KOPT-K1 (cell line): ENCODE data around the gene SLC24A4.
"Not testable (repeated sequence)": the region's sequence is repeated elsewhere in the genome, so short reads cannot be mapped to it uniquely, and the experiment has no call there.

Experiments
- H3K27ac ChIP-seq: fragments of 200-600 bp; sonication (generic); 2 replicates; pipeline ENCODE4 v1.5.1; 2016; ENCODE audit warnings: antibody characterized with exemption, mild to moderate bottlenecking, low read depth, low read length; ENCODE audit not compliant: poor library complexity, severe bottlenecking
- H3K36me3 ChIP-seq: fragments of 200-600 bp; sonication (generic); 2 replicates; pipeline ENCODE4 v1.5.1; 2017; ENCODE audit warnings: antibody characterized with exemption, mild to moderate bottlenecking, low read length, moderate library complexity; ENCODE audit not compliant: insufficient read depth
- H3K9me3 ChIP-seq: fragments of 200-600 bp; sonication (generic); 2 replicates; pipeline ENCODE4 v1.5.1; 2017; ENCODE audit warnings: antibody characterized with exemption, low read length, mild to moderate bottlenecking; ENCODE audit not compliant: insufficient read depth, poor library complexity, severe bottlenecking

The SLC24A4 gene

DNA sequence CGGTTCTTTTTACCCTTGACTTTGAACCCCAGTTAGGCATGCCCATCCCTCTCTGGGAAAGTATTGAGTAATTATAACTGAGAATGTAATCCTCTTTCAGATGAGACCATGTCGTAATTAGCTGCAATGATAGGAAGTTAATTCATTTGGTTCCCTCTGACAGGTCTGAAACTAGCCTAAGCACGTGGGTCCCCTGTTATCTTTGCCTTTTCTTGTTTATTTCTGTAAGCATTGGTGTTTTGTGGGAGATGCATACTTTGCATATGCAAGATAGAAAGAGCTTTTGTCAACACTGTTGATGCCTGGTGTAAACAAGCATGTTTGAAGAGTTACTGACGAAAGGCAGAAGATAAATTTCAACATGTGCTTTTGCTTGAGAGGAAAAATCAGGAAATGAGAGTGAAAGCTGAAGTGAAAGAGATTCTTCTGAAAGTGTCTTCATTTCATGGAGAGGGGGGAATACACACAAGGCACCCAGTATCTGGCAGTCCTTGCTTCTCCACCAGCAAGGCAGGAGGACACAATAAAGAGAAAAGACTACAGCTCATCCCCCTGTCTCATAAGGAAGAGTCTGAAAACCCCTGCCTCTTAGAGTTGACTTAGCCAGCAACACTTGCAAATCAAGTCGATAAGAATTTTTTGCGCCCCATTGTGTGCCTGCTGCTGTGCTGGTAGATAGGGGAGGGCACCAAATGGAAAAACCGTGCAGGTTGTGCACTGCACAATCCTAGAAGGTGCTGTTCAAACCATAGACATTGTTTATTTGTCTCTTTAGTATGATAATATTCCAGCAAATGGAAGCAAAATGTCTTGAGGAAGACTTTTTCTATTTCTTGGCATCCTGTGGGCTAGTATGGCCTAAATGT, 77.8 kb downstream of the SLC24A4 start:
- H3K27ac ChIP-seq: no peak overlapping the region
- H3K36me3 ChIP-seq: no peaks in the 10 kb centered on the region

DNA sequence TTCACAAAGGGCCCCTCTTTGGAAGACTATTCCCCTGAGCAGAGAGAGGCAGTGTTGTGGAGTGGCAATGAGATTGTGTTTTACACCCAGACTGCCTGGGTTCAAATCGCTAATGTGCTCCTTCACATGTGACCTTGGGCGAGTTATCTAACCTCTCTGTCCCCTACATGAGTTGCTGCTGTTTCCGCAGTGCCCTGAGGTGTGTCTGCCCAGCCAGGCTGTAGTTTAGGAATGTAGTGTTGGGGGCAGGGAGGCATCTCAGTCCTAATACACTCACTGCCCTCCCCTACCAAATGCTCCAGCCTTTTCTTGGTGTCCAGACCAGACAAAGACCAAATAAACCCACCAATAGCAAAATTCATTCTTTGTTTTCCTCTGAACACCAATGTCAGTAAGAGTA, 78.6 kb downstream of the SLC24A4 start:
- Histone ChIP-seq H3K27ac (no peak overlapping the region), H3K9me3 (peaks cover 19% of the 10 kb centered on the region), H3K36me3 (no peaks in the 10 kb centered on the region)

More for the DNA sequence above, 77.8 kb downstream of the SLC24A4 start:
- H3K9me3 ChIP-seq: peaks cover 11% of the 10 kb centered on the region

DNA sequence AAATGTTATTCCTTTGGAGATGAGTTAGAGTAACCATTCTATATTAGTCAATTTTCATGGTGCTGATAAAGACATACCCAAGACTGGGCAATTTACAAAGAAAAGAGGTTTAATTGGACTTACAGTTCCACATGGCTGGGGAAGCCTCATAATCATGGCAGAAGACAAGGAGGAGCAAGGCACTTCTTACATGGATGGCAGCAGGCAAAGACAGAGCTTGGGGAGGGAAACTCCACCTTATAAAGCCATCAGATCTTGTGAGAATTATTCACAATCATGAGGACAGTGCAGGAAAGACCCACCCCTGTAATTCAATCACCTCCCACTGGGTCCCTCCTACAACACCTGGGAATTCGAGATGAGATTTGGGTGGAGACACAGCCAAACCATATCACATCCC, 79.5 kb downstream of the SLC24A4 start:
- not testable (repeated sequence) for H3K36me3 ChIP-seq, H3K27ac ChIP-seq
- H3K9me3 ChIP-seq: peaks cover 21% of the 10 kb centered on the region

DNA sequence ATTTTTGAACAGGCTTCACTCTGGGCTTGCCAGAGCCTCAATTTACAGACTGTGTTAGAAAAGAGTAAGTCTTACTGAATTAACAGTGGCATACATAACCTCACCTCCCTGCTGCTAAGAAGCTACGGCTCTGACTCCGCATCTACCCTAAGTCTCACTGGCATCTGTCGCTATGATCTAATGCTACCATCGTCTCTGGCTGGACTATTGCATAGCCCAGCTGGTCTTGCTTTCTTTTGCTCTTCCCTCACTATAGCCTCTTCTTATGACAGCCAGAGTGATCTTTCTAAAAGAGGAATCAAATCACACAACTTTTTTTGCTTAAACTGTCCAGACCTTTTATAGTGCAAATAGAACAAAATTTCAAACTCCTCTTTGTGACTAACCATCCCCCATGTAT, 81.1 kb downstream of the SLC24A4 start:
- Histone ChIP-seq H3K27ac (no peak overlapping the region), H3K9me3 (peaks cover 21% of the 10 kb centered on the region), H3K36me3 (no peaks in the 10 kb centered on the region)

DNA sequence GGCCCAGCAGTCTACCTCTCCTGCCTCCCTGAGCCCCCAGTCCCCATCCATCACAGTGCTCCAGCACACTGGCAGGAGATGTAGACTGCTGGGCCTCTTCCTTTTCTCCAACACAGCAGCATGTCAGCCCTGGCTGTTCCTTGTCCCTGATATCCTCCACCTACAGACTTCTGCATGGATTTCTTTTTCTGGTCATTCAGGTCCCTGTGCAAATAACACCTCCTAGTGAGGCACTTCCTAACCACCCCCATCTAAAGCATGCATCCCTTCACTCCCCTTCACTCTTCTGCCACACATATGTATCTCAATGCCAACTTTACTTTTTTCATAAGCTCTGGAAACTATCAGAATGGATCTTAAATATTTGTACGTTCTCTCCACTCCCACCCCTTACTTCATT, 81.5 kb downstream of the SLC24A4 start:
- Histone ChIP-seq H3K36me3 (no peaks in the 10 kb centered on the region), H3K9me3 (peaks cover 21% of the 10 kb centered on the region), H3K27ac (no peak overlapping the region)

DNA sequence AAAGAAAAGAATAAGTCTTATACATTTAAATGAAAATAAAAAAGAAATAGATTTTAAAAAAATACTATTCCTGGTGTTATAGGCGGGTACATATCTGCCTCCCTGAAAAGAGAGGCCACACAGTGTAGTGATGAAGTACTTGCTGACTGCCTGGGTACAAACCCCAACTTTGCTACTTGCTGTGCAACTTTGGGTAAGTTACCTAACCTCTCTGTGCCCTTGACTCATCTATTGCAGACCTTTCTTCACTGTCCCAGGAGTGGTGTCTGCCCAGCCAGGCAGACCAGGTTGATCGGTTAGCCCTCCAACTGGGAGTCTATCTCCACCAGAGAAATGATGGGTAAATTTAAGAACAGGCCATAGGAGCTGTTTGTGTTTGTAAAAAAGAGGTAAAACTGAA, 82.0 kb downstream of the SLC24A4 start:
- no peaks in the 10 kb centered on the region for H3K36me3 ChIP-seq
- no peak overlapping the region for H3K27ac ChIP-seq
- H3K9me3 ChIP-seq: peaks cover 21% of the 10 kb centered on the region

DNA sequence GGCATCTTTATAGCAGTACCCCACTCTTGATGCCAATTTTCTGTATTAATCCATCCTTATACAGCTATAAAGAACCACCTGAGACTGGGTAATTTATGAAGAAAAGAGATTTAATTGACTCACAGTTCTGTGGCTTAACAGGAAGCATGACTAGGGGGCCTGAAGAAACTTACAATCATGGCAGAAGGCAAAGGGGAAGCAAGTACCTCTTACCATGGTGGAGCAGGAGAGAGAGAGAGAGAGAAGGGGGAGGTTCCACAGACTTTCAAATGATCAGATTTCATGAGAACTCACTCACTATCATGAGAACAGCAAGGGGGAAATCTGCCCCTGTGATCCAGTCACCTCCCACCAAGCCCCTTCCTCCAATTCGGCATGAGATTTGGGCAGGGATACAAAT, 84.4 kb downstream of the SLC24A4 start:
- H3K9me3 ChIP-seq: peaks cover 20% of the 10 kb centered on the region
- H3K27ac ChIP-seq: no peak overlapping the region
- no peaks in the 10 kb centered on the region for H3K36me3 ChIP-seq

DNA sequence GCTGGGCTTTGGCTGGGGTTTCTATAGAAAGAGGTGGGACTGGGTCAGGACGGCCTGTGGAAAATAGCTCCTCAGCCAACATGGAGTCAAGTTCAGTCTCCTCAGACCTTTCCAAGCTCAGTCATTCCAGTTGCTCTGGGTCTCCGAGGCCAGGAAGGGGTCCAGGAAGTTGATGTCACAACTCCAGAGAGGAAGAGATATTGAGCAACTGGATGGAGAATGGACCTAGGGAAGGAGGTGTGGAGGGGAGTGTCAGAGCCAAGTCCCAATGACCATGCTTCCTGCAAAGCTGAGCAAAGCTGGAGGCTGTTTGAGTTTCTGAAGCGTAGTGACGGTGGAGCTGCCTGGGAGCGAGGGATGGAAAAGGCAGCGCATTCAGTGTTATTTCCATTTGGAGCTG, 86.1 kb downstream of the SLC24A4 start:
- Histone ChIP-seq H3K36me3 (no peaks in the 10 kb centered on the region), H3K27ac (no peak overlapping the region), H3K9me3 (peaks cover 12% of the 10 kb centered on the region)

DNA sequence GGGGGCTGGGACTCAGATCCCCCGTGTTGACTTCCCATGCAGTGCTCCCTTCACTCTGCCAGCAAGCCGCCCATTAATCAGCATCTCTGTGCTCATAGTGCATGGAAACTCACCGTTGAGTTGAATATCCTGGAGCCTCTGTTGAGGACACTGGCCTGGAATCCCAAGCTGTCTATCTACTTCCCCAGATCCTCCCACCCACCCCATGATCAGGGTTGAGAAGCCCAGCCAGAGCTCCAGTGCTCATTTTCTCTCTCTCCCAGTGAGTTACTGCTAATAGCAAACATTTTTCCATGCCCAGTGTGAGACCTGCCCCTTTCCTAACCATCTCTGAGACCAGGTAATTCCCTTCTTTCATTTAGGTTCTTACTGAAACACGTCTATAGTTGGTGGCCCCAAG, 88.2 kb downstream of the SLC24A4 start:
- Histone ChIP-seq H3K9me3 (peaks cover 6% of the 10 kb centered on the region), H3K27ac (no peak overlapping the region), H3K36me3 (no peaks in the 10 kb centered on the region)

DNA sequence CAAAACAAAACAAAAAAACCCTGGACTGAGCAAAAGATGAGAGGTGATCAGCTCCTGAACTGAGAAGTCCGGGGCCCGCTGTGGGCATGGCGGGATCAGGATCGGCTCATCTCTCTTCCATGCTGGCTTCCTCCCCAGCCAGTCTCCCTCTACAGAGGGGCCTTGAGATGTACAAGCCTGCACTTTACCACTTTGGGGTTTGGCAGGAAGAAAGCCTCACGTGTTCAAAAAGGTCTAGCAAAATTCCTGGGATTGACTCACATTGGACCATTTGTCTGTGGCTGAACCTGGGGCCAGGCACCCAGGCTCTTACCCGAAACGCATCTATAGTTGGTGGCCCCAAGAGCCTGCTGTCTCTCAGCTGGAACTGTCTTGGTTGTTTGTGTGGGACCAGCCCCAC, 89.0 kb downstream of the SLC24A4 start:
- no peaks in the 10 kb centered on the region for H3K9me3 ChIP-seq
- no peak overlapping the region for H3K27ac ChIP-seq
- H3K36me3 ChIP-seq: no peaks in the 10 kb centered on the region

DNA sequence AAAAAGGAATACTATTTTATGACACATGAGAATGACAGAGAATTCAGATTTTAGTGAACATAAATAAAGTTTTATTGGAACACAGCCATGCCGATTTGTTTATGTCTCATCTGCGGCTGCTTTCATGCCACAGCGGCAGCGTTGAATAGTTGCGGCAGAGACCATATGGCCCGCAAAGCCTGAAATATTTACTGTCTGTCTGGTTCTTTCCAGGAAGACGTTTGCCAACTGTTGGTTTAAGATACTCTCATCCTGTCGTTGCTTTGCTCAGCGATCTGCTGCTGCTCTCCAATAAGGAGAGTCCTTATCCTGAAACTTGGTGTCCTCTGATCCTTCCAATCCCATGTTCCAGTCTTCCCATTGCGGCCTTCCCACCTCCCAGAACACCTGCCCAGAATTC, 89.9 kb downstream of the SLC24A4 start:
- H3K27ac ChIP-seq: no peak overlapping the region

DNA sequence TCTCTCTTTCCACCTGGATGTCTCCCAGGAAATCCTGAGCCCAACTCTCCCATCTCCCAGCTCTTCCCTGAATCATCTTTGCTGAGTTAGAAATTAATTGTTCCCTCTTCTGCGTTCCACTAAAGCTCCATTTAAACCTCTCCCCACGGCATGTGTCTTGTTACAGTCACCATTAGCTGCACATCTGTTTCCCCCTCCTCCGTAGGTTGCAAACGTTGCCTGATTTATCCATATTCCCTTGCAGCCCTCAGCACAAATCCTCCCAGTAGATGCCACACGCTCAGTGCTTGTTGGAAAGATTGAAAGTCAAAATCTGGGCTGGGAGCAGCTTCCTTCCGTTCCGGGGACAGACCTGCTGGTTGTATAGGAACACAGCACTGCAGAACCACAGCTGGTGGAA, 90.4 kb downstream of the SLC24A4 start:
- Histone ChIP-seq H3K36me3 (no peaks in the 10 kb centered on the region), H3K9me3 (no peaks in the 10 kb centered on the region), H3K27ac (no peak overlapping the region)

More for the DNA sequence above, 89.9 kb downstream of the SLC24A4 start:
- Histone ChIP-seq H3K36me3 (no peaks in the 10 kb centered on the region), H3K9me3 (no peaks in the 10 kb centered on the region)

DNA sequence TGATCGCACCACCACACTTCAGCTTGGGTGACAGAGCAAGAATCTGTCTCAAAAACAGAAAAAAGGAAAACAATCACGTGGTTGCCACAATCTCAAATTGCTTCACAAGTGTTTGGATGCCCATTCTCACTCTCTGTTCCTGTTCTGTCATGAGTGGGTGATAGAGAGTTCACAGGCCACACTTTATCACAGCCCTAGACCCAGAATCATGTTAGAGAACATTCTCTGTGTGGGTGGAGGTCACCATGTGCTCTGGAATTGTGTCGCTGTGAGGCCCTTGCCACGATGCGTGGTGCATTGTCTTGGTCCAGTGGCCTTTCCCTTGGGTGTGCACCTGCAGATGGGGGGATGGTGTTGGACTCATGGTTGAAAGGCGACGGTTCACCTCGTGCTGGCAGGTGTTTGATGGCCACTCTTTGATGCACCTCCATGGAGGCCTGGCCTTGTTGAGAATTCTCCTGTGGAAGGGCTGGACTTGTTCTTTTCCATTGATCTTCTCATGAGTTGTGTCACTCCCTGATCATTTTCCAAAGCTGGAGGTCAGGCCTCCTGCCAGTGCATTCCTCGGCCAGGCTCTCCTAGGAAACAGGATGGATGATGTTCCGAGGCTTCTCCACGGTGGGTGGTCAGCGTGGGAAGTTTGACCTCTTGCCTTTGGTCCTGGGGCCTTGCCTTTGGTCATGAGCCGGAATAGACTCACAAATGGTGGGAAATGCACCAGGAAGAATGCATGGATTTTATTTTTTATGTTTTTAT, 91.9 kb downstream of the SLC24A4 start:
- no peaks in the 10 kb centered on the region for H3K36me3 ChIP-seq
- no peaks in the 10 kb centered on the region for H3K9me3 ChIP-seq
- H3K27ac ChIP-seq: no peak overlapping the region

DNA sequence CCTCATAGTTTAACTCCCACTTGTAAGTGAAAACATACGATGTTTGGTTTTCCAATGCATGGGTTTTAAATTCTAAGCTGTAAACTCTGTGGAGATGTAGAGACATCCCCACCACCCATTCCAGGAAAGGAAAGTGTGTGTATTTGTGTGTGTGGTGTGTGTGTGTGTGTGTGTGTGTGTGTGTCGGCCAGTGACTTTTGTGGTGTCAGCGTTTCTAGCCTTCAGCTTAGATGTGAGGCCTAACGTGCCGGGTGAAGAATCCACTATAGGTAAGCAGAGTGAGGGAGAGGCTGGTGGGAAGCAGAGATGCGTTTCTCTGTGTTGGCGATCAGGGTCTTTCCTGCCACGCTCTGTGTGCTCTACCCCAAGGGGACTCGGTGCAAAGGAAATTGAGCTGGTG, 93.0 kb downstream of the SLC24A4 start:
- Histone ChIP-seq H3K27ac (no peak overlapping the region), H3K36me3 (no peaks in the 10 kb centered on the region), H3K9me3 (no peaks in the 10 kb centered on the region)

DNA sequence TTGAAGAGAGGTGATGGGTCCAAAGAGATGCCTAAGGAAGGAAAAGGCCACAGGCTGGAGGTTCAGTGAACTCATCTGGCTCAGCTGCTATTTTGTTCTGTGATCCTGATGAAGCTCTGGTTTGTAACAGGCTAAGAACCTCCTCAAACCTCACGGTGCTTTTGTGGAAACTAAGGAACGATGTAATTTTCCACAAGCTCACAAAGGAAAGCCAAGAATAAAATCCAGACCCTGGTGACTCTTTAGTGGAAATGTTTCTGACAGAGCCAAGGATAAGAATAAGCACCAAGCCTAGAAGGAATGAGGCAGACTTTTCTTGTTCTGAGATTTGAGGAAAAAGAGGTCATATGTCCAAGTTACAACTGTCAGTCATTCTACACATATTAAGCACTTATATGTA, 93.6 kb downstream of the SLC24A4 start:
- H3K36me3 ChIP-seq: no peaks in the 10 kb centered on the region
- H3K9me3 ChIP-seq: no peaks in the 10 kb centered on the region
- no peak overlapping the region for H3K27ac ChIP-seq

DNA sequence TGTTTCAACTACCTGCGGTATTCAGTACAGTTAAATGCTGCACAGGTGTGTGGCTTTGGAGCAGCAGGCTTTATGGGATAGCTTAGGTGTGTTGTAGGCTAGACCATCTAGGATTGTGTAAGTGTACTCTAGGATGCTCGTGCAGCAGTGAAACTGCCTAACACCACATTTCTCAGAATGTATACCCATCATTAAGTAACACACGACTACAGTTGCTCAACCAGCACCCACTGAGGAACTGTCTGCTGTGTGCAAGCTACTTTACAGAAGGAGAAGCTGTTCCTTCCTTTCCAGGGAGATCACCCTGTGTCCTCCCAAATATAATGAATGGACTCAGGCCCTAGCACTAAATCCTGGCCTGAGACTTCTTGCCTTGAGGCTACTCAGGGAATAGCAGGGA, 94.8 kb downstream of the SLC24A4 start:
- H3K27ac ChIP-seq: no peak overlapping the region
- no peaks in the 10 kb centered on the region for H3K36me3 ChIP-seq

More for the DNA sequence above, 94.8 kb downstream of the SLC24A4 start:
- H3K9me3 ChIP-seq: no peaks in the 10 kb centered on the region
